ENCODE measurements around the gene BUB3. TPM values are rescaled to one million over a fixed set of nuclear protein-coding genes. Genes with fewer than 3 reads are reported as not detected.
A peak's percentile ranks its signal among the peaks of the same experiment; 100 is the strongest.

Gene BUB3
- total RNA-seq, 2 donors from 2014 or later: 77.6 to 112 TPM

DNA sequence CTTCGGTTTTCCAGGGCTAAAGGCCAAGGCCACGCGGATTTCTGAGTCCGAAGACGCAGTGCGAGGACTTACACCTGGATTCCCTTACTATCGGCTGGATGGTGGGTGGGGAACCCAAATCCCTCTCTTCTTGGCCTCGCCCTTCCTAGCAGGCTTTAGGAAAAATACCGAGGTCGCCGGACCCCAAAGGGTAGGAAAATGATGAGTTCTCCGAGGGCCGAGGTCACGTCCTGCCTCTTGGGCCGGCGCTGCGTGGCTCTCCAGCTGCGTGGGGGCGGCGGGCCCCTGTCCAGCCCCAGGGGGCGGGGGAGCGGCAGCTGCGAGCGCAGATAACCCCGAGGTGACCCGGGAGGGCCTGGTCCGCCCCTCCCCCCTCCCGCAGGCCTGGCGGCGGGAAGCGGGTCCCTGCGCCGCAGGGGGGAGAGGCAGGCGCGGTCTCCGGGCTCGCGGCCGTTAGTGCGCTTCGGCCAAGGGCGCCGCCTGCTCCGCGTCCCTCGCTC lies 19.2 kb upstream of the BUB3 start:
- TF ChIP-seq CTCF (IDR thresholded peaks at IDR 0.05): no peak
- Histone ChIP-seq H3K9me3 (no peaks in the 10 kb centered on the region), H3K27me3 (peaks cover 90% of the 10 kb centered on the region), H3K9ac (ENCODE audit: low read depth in 2 of 2, low read length in 2 of 2) (no peak overlapping the region), H3K27ac (no peak overlapping the region), H3K4me1 (peaks cover 10% of the 10 kb centered on the region), H3K4me3 (peak overlapping the region; percentile 27), H3K36me3 (no peaks in the 10 kb centered on the region)
- DNase-seq: no peak
- intact Hi-C loops (cut with DNase I): no loop called here

DNA sequence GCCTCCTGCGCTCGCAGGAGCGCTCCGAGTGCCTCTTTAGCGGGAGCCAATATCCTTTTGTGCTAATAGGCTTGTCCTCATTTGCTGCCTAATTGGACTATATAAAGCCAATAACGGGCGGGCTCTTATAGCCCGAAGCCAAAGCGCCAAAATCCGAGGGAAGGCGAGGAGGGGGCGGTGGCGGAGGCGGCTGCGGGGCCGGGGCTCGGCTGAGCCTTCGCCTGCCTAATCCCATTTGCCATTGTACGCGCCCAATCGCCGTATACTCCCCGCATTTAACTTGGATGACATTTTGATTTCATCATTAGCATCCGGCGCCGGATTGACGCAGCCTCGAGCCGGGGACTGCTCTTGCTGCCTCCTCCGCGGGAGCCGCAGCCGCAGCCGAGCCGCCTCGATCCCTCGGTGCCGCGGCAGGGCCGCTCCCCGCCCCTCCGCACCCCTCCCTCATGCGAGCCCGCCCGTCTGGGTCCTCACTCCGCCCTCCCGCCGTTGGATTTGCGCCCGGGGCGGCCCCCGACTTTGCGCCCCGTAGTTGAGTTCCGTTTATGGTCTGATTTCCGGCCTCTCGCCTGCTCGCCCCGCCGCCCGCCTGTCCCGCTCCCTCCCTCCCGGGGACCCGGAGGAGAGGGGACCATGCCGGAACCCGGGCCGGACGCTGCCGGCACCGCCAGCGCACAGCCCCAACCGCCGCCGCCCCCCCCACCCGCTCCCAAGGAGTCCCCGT lies 18.6 kb upstream of the BUB3 start, which contains the start of gene HMX3:
Gene HMX3, plus strand, starts transcription at position 556 of the 727 bp plus-strand sequence. Its CDS starts 81 bp downstream, at position 637.
- H3K27me3 ChIP-seq: peaks cover 96% of the 10 kb centered on the region
- no peaks in the 10 kb centered on the region for H3K36me3 ChIP-seq
- H3K4me3 ChIP-seq: peak within 1 kb of the TSS; percentile 27
- H3K27ac ChIP-seq: no peak within 1 kb of the TSS
- TF ChIP-seq CTCF (IDR thresholded peaks at IDR 0.05): no peak
- H3K9me3 ChIP-seq: no peaks in the 10 kb centered on the region
- peaks cover 10% of the 10 kb centered on the region for H3K4me1 ChIP-seq
- H3K9ac ChIP-seq (ENCODE audit: low read depth in 2 of 2, low read length in 2 of 2): peak within 1 kb of the TSS in 1 of 2 donors; percentile 43
- intact Hi-C loops (cut with DNase I): no loop called here
- no peak for DNase-seq

- H3K4me1 ChIP-seq: peaks cover 10% of the 10 kb centered on the region
- TF ChIP-seq CTCF (IDR thresholded peaks at IDR 0.05): no peak
Measured at GRCh38 chr10:123136221-123136805, 17.9 kb upstream of the BUB3 start.

DNA sequence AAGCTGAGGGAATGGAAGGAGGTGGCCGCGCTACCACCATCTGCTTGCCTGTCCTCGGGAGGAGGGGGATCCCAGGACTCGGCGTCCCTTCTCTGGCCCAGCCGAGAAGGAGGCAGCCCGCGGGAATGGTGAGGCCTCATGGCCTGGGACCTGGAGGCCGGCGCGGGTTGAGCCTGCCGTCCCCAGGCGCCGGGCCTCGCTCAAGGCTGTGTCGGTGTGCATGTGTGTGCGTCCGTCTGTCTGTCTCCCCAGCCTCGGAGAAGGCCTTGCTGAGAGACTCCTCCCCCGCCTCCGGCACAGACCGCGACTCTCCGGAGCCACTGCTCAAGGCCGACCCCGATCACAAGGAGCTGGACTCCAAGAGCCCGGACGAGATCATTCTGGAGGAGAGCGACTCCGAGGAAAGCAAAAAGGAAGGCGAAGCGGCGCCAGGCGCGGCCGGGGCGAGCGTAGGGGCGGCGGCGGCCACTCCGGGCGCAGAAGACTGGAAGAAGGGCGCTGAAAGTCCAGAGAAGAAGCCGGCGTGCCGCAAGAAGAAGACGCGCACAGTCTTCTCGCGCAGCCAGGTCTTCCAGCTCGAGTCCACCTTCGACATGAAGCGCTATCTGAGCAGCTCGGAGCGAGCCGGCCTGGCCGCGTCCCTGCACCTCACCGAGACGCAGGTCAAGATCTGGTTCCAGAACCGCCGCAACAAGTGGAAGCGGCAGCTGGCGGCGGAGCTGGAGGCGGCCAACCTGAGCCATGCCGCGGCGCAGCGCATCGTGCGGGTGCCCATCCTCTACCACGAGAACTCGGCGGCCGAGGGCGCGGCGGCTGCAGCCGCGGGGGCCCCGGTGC lies 17.2 kb upstream of the BUB3 start:
- intact Hi-C loops (cut with DNase I): no loop called here
- Histone ChIP-seq H3K9me3 (no peaks in the 10 kb centered on the region), H3K9ac (ENCODE audit: low read depth in 2 of 2, low read length in 2 of 2) (peak overlapping the region in 1 of 2 donors; percentile 43), H3K36me3 (no peaks in the 10 kb centered on the region), H3K27me3 (peaks cover 98% of the 10 kb centered on the region), H3K27ac (no peak overlapping the region), H3K4me1 (peaks cover 10% of the 10 kb centered on the region), H3K4me3 (no peak overlapping the region)
- no peak for DNase-seq
- TF ChIP-seq CTCF (IDR thresholded peaks at IDR 0.05): no peak

More at GRCh38 chr10:123136221-123136805, 17.9 kb upstream of the BUB3 start:
- intact Hi-C loops (cut with DNase I): no loop called here
- Histone ChIP-seq H3K36me3 (no peaks in the 10 kb centered on the region), H3K9me3 (no peaks in the 10 kb centered on the region), H3K9ac (ENCODE audit: low read depth in 2 of 2, low read length in 2 of 2) (peak overlapping the region in 1 of 2 donors; percentile 43), H3K27me3 (peaks cover 98% of the 10 kb centered on the region), H3K27ac (no peak overlapping the region), H3K4me3 (no peak overlapping the region)
- no peak for DNase-seq

GRCh38 chr10:123139165-123139520 lies 15.1 kb upstream of the BUB3 start:
- H3K27me3 ChIP-seq: peaks cover 99% of the 10 kb centered on the region
- no peak overlapping the region for H3K9ac ChIP-seq (ENCODE audit: low read depth in 2 of 2, low read length in 2 of 2)
- no peak for DNase-seq
- TF ChIP-seq CTCF (IDR thresholded peaks at IDR 0.05): no peak
- H3K9me3 ChIP-seq: no peaks in the 10 kb centered on the region
- H3K36me3 ChIP-seq: no peaks in the 10 kb centered on the region
- intact Hi-C loops (cut with DNase I): no loop called here
- H3K4me3 ChIP-seq: no peak overlapping the region
- H3K27ac ChIP-seq: no peak overlapping the region
- peaks cover 8% of the 10 kb centered on the region for H3K4me1 ChIP-seq

Data from colonic mucosa (tissue), 4 donors.